Stimulated activated CD4-positive, alpha-beta T cell treated with anti-CD3 and anti-CD28 coated beads, TNF-alpha, amount 100 ng/mL, for 4 hours (primary cell): ENCODE measurements around the gene IFNK.

Source experiments
- DNase-seq, 3 experiments: peaks; one replicate each; pipeline ENCODE4 v3.0.0-alpha.2; 2020; ENCODE audit warnings: low read depth in 3 of 3

IFNK gene

DNA sequence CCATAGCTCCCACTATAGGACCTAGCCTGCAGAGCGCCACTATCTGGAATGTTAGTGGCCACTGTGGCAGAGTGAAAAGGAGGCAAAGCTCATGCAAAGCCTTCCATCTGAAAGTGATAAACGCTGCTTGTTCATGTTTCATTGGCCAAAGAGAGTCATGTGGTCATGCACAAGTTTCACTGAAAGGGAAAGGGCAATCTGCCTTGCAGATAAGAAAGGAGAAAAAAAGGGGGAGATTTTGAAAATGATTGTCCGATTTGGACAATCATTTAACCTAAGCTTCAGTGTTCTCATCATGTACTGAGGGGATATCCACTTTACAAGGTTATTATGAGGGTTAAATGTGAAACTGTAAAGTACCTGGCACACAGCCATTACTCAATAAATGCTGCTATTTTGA is 14.6 kb downstream of the IFNK start:
- no peak for DNase-seq

- no peak for DNase-seq
Measured at GRCh38 chr9:27539479-27540441, 15.7 kb downstream of the IFNK start.

- DNase-seq = no peak
Measured at GRCh38 chr9:27540502-27540901, 16.4 kb downstream of the IFNK start.

- no peak for DNase-seq
Measured at GRCh38 chr9:27541740-27542139, 17.6 kb downstream of the IFNK start.

GRCh38 chr9:27542508-27542907 is 18.4 kb downstream of the IFNK start:
- no peak for DNase-seq

GRCh38 chr9:27545471-27545870 is 21.4 kb downstream of the IFNK start:
- no peak for DNase-seq

DNA sequence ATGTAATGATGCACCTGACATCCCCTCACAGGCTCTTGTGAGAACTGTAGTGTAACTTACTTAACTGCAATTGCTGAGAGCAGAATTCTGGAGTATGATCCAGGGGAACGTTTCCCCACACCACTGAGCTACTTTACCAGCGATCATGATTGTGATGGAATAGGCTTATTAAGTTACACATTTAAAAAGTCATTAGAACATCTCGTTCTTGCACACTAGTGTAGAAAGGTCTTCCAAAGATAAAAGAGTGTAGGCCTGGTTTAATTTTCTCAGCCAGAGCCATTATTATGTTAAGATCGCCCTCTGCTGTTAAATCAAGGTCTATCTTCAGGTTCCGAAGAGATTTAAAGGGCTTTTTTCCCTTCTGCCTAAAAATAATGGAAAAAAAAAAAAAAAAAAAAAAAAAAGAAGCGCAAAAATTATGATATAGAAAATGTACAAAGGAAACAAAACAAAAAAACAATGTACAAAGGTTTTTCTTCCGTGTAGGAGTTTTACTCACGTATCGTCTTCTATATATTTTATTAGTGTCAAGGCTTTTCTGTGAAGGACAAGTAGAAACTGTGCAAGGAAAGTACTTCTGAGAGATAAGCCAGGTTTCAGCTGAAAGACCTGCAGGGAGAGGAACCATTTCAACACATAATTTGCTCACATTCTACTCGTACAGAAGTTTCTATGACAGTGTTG is 24.1 kb downstream of the IFNK start:
- DNase-seq = no peak

DNA sequence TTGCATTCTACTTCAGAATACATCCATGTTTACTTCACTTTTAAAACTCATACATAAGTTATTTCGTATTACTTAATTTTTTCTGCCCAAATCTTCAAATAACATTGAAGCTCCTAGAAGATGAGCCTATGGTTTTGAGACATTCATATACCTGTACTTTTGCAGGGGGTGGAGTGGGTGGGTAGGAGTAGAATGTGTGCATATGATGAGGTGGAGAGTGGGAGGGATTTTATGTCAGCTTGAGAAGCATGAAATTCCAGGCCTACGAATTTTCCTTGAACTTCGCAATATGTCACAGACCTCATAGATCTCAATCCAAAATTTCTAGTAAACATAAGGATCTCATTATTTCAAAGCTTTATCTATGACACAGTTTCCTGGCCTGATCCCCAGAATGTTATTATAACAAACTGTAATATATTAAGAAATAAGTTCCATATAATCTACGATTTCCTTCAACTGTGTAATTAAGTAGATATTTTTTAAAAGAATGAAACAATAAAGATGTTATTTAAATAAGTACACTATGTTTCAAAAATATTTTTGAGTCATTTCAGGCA is 25.2 kb downstream of the IFNK start:
- no peak for DNase-seq

GRCh38 chr9:27554712-27555111 is 30.6 kb downstream of the IFNK start:
- no peak for DNase-seq

- no peak for DNase-seq
Measured at GRCh38 chr9:27556470-27556869, 32.4 kb downstream of the IFNK start.

- DNase-seq = no peak
Measured at GRCh38 chr9:27558307-27558706, 34.2 kb downstream of the IFNK start.

GRCh38 chr9:27560457-27560856 is 36.4 kb downstream of the IFNK start:
- DNase-seq = no peak

GRCh38 chr9:27561685-27562084 is 37.6 kb downstream of the IFNK start:
- DNase-seq = no peak

- no peak for DNase-seq
Measured at GRCh38 chr9:27563738-27564430, 39.8 kb downstream of the IFNK start.

DNA sequence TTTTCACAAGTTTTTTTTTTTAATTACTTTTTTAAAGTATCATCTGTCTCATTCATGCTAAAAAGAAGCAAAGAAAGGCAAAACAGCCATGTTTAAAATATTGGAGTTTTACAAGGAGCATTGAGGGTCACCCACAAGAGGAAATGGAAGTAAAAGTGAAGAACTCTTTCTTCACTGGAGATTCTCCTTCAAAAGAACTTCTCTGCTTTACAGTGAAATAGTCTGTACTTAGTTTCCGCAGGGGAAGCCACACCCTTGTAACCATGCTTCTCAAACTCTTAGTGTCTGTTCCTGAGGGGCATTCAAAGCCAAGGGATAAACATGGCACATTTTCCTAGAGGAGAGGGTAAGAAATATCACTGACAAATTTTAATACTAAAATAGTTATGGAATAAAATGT is 40.6 kb downstream of the IFNK start:
- DNase-seq = no peak

DNA sequence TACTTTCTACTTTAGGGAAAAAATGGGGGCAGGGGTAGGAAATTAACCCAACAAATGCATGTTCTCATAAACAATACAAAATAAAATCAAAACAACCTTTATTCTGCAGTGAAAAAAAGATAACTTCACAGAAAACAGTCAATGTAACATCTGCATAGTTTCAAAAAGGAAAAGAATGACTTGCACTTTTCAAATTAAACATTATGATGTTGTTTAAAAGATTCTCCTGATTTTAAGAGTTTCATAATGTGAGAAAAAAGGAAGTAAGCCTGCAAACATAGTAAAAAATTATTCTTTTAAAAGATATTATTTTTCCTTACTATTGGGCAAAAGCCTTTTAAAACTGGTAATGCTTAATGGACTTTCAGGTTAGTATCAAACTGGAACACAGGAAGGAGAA is 41.6 kb downstream of the IFNK start:
- no peak for DNase-seq

DNA sequence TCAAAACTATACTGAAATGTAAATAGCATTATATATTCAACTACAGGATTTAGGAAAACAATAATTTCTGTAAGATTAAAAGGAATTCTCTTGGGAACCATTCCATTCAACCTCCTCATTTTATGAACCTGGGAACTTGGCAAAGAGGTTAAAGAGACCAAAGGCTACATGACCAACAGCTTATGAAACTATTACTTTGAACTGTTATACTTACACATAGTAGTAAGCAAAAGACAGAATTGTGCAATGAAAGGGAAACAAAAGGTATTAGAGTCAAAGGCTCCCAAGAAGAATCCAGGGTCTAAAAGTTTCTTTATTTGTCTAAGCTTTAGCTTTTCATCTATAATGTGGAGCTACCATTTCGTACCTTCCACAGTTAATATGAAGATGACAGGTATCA is 42.0 kb downstream of the IFNK start:
- no peak for DNase-seq

GRCh38 chr9:27569406-27569805 is 45.3 kb downstream of the IFNK start:
- no peak for DNase-seq

DNA sequence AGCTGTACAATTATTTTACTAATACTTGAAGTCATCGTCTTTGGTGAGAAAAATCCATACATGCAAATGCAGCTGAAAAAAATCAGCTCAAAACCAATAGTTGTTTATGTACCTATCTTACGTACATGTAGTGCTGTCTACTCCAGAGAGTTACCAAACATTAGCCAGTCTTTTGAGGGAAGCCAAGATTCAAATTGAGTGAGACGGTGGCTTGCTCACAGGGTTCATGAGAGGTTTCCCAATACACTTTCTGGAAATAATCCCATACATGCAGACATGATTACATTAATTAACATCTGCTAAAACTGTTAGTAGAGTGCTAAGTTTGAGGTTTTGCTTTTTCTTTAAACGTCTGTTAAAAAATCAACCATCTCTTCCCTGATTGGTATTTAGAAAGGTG is 46.9 kb downstream of the IFNK start:
- DNase-seq = no peak

DNA sequence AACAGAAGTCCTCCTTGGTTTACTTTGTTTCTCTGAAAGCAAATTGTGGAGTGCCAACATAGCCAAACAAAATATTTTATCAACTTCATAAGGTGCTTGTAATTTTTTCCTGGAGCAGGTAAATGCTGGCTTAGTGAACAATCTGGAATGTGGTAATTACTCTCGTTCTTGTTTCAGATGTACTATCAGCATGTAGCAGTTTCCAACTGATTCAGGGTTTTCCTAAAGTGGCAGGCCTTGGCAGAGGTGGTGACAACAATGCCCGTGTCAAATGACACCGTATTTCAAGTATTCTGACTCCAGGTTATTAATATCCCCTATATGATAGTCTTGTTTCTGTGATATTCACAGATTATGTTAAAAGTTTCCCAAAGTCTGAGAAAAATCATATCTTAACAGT is 48.0 kb downstream of the IFNK start:
- no peak for DNase-seq

DNA sequence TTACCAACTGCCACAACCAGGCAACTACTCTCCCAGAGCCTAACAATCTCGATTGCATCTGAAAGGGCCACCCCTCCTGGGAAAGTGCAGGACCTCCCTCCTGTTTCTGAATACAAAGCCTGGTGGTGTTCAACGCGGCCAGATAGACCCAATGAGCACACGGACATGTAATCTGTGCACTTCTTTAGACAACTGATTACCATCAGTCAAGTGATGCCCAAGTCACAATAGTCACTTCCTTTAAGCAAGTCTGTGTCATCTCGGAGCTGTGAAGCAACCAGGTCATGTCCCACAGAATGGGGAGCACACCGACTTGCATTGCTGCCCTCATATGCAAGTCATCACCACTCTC is 48.5 kb downstream of the IFNK start:
- DNase-seq = peak in 2 of 3 experiments; percentile 25 to 51

DNA sequence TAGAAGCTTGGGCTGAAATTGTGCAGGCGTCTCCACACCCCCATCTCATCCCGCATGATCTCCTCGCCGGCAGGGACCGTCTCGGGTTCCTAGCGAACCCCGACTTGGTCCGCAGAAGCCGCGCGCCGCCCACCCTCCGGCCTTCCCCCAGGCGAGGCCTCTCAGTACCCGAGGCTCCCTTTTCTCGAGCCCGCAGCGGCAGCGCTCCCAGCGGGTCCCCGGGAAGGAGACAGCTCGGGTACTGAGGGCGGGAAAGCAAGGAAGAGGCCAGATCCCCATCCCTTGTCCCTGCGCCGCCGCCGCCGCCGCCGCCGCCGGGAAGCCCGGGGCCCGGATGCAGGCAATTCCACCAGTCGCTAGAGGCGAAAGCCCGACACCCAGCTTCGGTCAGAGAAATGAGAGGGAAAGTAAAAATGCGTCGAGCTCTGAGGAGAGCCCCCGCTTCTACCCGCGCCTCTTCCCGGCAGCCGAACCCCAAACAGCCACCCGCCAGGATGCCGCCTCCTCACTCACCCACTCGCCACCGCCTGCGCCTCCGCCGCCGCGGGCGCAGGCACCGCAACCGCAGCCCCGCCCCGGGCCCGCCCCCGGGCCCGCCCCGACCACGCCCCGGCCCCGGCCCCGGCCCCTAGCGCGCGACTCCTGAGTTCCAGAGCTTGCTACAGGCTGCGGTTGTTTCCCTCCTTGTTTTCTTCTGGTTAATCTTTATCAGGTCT is 49.0 kb downstream of the IFNK start, which contains the start of gene C9orf72:
TSS of gene C9orf72 (minus strand) at position 564 of the 716 bp plus-strand sequence. CDS start 6,361 bp downstream, outside the sequence.
- DNase-seq = peak; percentile 79 to 87 (median 87)
